Liver (tissue), 9 donors: ENCODE measurements around the gene HIVEP3. TPM values are rescaled to one million over a fixed set of nuclear protein-coding genes. Genes with fewer than 3 reads are reported as not detected.

Experiments
- DNase-seq: peaks from one replicate; pipeline ENCODE4 v3.0.0-alpha.2; 2017; ENCODE audit warnings: low spot score
- H3K27ac ChIP-seq, 2 donors: one replicate each; pipeline ENCODE4 v1.7.0; 2013; ENCODE audit warnings: inconsistent platforms in 2 of 2, low read length in 2 of 2, control low read depth in 1 of 2, low read depth in 1 of 2, mild to moderate bottlenecking in 1 of 2
- H3K27me3 ChIP-seq, 4 donors: one replicate each; pipeline versions ENCODE4 v1.6.1 to v1.7.0; 2013; ENCODE audit warnings: low read length in 3 of 4, inconsistent platforms in 1 of 4, mild to moderate bottlenecking in 1 of 4, moderate library complexity in 1 of 4; ENCODE audit not compliant: control insufficient read depth in 4 of 4, insufficient read depth in 4 of 4
- H3K36me3 ChIP-seq, 4 donors: one replicate each; pipeline versions ENCODE4 v1.6.1 to v1.7.0; 2013; ENCODE audit warnings: low read length in 3 of 4, mild to moderate bottlenecking in 3 of 4, low read depth in 1 of 4, moderate library complexity in 1 of 4; ENCODE audit not compliant: control insufficient read depth in 4 of 4, insufficient read depth in 3 of 4
- H3K4me1 ChIP-seq, 4 donors: one replicate each; pipeline versions ENCODE4 v1.6.1 to v1.7.0; 2013; ENCODE audit warnings: low read length in 3 of 4, mild to moderate bottlenecking in 3 of 4, moderate library complexity in 1 of 4; ENCODE audit not compliant: control insufficient read depth in 4 of 4, insufficient read depth in 4 of 4
- H3K4me3 ChIP-seq, 3 donors: one replicate each; pipeline versions ENCODE4 v1.6.1 to v1.7.0; 2013; ENCODE audit warnings: low read length in 3 of 3, control low read depth in 1 of 3, low read depth in 1 of 3, mild to moderate bottlenecking in 1 of 3
- H3K9ac ChIP-seq, 2 donors: one replicate each; pipeline ENCODE4 v1.7.0; 2013; ENCODE audit warnings: low read length in 2 of 2, mild to moderate bottlenecking in 2 of 2, moderate library complexity in 2 of 2, control low read depth in 1 of 2, low read depth in 1 of 2
- H3K9me3 ChIP-seq, 4 donors: one replicate each; pipeline versions ENCODE4 v1.6.1 to v1.7.0; 2013; ENCODE audit warnings: low read length in 3 of 4; ENCODE audit not compliant: control insufficient read depth in 4 of 4
- EGR1 ChIP-seq, 2 donors: IDR thresholded peaks; 2 replicates each; pipeline ENCODE4 v1.6.1; 2016 to 2018; ENCODE audit warnings: antibody characterized with exemption in 2 of 2, low read depth in 2 of 2
- GABPA ChIP-seq, 2 donors: IDR thresholded peaks in 1 of 2; conservative IDR thresholded peaks in 1 of 2; 2 replicates each; pipeline ENCODE4 v1.6.1; 2016; ENCODE audit warnings: antibody characterized with exemption in 2 of 2, mild to moderate bottlenecking in 1 of 2, moderate library complexity in 1 of 2
- HNF4A ChIP-seq, 2 donors: conservative IDR thresholded peaks; 2 replicates each; pipeline ENCODE4 v1.6.1; 2016; ENCODE audit warnings: antibody characterized with exemption in 2 of 2, mild to moderate bottlenecking in 2 of 2
- HNF4G ChIP-seq: IDR thresholded peaks from 2 replicates; pipeline ENCODE4 v1.6.1; 2016; ENCODE audit warnings: antibody characterized with exemption
- JUND ChIP-seq, 2 donors: IDR thresholded peaks; 2 replicates each; pipeline ENCODE4 v1.6.1; 2016; ENCODE audit warnings: antibody characterized with exemption in 2 of 2
- RAD21 ChIP-seq, 2 donors: IDR thresholded peaks; 2 replicates each; pipeline ENCODE4 v1.6.1; 2016; ENCODE audit warnings: antibody characterized with exemption in 2 of 2, mild to moderate bottlenecking in 2 of 2
- RXRA ChIP-seq, 2 donors: IDR thresholded peaks; 2 replicates each; pipeline ENCODE4 v1.6.1; 2017 to 2018; ENCODE audit warnings: antibody characterized with exemption in 2 of 2, mild to moderate bottlenecking in 1 of 2
- SP1 ChIP-seq: IDR thresholded peaks from 2 replicates; pipeline ENCODE4 v1.6.1; 2018; ENCODE audit warnings: antibody characterized with exemption, mild to moderate bottlenecking
- TAF1 ChIP-seq: conservative IDR thresholded peaks from 2 replicates; pipeline ENCODE4 v1.6.1; 2016; ENCODE audit warnings: antibody characterized with exemption, mild to moderate bottlenecking
- YY1 ChIP-seq: IDR thresholded peaks from 2 replicates; pipeline ENCODE4 v1.6.1; 2016; ENCODE audit warnings: antibody characterized with exemption, mild to moderate bottlenecking
- WGBS: extraction: QIAGEN DNeasy Blood & Tissue Kit; methylation state at CpG from one replicate; pipeline ENCODE4 v1.1.7; 2013; 5-methylcytosine and 5-hydroxymethylcytosine counted together
- polyA plus RNA-seq, 2 donors: library from polyadenylated mRNA; stranded (reverse) in 1 of 2; unstranded in 1 of 2; fragments of 200-250 nt in 1 of 2; fragments of >200 nt in 1 of 2; fragmentation: Nextera tagmentation in 1 of 2; extraction: Ambion mirVana in 1 of 2; gene quantifications; one replicate each; pipeline versions ENCODE4 v1.2.1 to v1.2.3, GENCODE V29; 2013 to 2015
- total RNA-seq, 2 donors: library from RNA; depleted of rRNA; stranded (reverse); fragments of >200 nt; gene quantifications; one replicate each; pipeline ENCODE4 v1.2.3, GENCODE V29; 2014
- TF ChIP-seq, protein P1 (sequence below): fragments of 150-350 bp; IDR thresholded peaks from 2 replicates; pipeline ENCODE4 v1.5.1; 2017; ENCODE audit warnings: improper control_type of control experiment, low read depth, low read length; ENCODE audit not compliant: missing input control
- TF ChIP-seq, protein P2 (sequence below): IDR thresholded peaks from 2 replicates; pipeline ENCODE4 v1.6.1; 2016; ENCODE audit warnings: antibody characterized with exemption
- TF ChIP-seq, protein P3 (sequence below): IDR thresholded peaks from 2 replicates; pipeline ENCODE4 v1.6.1; 2016; ENCODE audit warnings: antibody characterized with exemption
- TF ChIP-seq, protein P4 (sequence below): IDR thresholded peaks from 2 replicates; pipeline ENCODE4 v1.6.1; 2016; ENCODE audit warnings: antibody characterized with exemption, mild to moderate bottlenecking
- donor health status: healthy.
- donor health status: healthy.
- donor health status: healthy.
- donor health status: healthy.
- donor health status: healthy.

The HIVEP3 gene
- total and polyA plus RNA-seq, 4 donors, result 0.93 to 1.6 (median 1.4) TPM

DNA sequence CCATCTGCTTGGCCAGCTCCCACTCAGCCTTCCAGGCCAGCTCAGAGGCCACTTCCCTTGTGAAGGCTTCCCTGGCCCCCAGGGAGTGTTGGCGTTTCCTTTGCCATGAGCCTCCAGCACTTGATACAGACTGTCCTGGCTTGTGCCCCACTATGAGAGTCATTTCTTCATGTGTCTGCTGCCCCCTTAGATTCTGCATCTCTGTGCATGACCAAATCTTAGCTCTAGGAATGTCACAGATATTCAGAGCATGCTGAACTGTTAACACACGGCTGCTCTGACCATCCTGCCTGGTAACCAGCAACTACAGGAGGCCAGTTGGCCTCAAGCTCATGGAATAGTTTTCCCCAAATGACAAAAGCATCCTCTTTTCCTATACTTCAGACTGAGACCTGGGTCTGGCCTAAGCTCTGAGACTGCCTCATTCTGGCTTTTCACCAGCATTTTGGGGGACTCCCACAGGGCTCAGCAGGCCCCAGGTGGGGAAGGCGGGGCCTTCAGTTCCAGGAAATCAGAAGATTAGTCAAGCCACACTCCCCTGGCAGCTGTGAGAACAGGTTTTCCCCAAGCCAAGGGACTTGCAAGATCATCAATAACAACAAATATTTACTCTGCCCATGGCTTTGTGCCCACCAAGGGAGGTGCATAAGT lies 251.6 kb downstream of the HIVEP3 start:
- Histone ChIP-seq H3K27me3 (no peaks in the 10 kb centered on the region), H3K27ac (peak overlapping the region in 1 of 2 donors; percentile 15), H3K9ac (no peak overlapping the region), H3K9me3 (no peaks in the 10 kb centered on the region), H3K4me1 (peaks cover 9 to 13% (median 11%) of the 10 kb centered on the region in 4 donors), H3K4me3 (no peak overlapping the region), H3K36me3 (no peaks in the 10 kb centered on the region)
- TF ChIP-seq RXRA (IDR thresholded peaks at IDR 0.05) (peak in 1 of 2 donors; percentile 15), HNF4G (no peak)
- no peak for DNase-seq
- 56% methylated on average over 3 of the region's 3 CpGs for WGBS

DNA sequence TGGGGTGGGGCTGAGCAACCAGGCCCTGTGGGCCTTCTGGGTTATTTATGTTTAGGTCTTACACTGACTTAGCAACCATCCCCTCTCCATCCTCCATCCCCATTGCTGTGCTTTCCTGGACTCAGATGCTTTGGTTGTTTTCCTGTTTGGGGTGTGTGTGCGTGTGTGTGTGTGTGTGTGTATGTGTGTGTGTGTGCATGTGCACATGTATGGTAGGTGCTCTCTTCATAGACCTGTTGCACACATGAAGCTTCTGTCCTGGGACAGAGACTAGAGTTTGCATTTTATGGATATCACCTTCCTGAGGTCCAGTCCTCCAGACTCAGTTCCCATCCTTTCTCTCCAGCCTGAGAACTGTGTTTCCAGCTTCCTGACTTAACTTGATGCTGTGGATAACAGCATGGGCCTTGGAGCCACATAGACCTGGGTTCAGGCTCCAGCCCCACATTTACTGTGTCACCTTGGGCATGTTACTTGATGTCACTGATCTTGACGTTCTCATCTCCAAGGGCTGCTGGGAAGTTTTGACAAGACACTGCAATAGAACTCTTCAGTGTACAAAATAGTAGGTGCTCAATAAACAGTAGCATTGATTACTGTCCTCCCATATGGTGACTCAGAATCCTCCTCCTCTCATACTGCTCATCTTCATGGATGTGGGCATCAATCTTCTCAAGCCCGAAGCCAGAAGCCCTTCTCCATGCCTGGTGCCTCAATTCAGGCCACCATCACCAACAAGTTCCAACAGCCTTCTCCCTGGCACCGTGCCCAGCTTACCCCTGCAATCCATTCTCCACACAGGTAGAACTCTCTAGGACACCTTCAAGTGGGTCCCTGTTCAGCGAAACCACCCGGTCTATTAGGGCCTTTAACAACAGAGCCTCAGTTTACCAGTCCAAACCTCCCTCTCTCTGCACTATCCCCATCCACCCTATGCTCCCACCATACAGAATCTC lies 252.5 kb downstream of the HIVEP3 start:
- no peak for DNase-seq

DNA sequence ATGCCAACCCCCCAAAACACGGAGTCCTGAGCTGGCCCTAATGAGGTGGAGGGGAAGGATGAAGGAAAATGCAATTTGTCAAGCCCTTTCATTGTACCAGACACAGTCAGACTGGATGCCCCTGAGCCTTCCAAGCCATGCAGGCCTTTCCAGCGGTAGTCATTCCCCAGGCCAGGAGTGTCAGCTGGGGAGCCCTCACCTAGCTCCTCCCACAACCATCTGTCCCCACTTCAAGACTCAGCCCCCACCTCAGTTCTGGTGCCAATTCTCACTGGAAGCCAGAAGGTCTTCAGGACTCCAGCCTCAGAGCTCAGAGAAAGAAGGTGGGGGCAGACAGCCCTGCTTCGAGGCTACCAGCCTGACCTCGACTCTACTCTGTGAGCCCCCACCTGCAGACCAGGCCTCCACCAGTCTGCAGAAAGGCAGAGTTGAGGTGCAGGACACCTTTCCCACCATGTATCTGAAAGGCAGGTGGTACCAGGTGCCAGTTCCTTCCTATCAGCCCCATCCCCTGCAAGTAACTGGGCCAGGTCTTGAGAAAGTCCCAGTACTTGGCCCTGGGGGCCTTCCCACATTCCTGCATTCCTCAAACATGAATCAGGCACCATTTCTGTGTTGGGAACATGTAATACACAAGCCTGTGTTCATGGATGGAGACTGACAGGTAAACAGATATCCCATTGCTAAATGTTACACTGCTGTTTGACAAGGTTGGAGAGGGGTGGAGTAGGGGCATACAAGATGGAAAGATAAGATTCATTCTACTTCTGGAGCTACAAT lies 253.7 kb downstream of the HIVEP3 start:
- DNase-seq, result no peak
- 93% methylated on average over 4 of the region's 4 CpGs for WGBS
- H3K27ac ChIP-seq, result no peak overlapping the region
- no peak overlapping the region for H3K9ac ChIP-seq
- no peaks in the 10 kb centered on the region for H3K9me3 ChIP-seq
- H3K4me1 ChIP-seq, result peaks cover 16 to 26% (median 22%) of the 10 kb centered on the region in 4 donors
- H3K4me3 ChIP-seq, result no peak overlapping the region
- no peaks in the 10 kb centered on the region for H3K27me3 ChIP-seq
- no peaks in the 10 kb centered on the region for H3K36me3 ChIP-seq
- TF ChIP-seq SP1, result no peak
- no peak for TF ChIP-seq TAF1
- no peak for TF ChIP-seq RXRA (IDR thresholded peaks at IDR 0.05)
- TF ChIP-seq, protein P1, sequence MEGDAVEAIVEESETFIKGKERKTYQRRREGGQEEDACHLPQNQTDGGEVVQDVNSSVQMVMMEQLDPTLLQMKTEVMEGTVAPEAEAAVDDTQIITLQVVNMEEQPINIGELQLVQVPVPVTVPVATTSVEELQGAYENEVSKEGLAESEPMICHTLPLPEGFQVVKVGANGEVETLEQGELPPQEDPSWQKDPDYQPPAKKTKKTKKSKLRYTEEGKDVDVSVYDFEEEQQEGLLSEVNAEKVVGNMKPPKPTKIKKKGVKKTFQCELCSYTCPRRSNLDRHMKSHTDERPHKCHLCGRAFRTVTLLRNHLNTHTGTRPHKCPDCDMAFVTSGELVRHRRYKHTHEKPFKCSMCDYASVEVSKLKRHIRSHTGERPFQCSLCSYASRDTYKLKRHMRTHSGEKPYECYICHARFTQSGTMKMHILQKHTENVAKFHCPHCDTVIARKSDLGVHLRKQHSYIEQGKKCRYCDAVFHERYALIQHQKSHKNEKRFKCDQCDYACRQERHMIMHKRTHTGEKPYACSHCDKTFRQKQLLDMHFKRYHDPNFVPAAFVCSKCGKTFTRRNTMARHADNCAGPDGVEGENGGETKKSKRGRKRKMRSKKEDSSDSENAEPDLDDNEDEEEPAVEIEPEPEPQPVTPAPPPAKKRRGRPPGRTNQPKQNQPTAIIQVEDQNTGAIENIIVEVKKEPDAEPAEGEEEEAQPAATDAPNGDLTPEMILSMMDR, result no peak
- no peak for TF ChIP-seq EGR1 (IDR thresholded peaks at IDR 0.05; ENCODE audit: low read depth in 2 of 2)
- TF ChIP-seq, protein P2, sequence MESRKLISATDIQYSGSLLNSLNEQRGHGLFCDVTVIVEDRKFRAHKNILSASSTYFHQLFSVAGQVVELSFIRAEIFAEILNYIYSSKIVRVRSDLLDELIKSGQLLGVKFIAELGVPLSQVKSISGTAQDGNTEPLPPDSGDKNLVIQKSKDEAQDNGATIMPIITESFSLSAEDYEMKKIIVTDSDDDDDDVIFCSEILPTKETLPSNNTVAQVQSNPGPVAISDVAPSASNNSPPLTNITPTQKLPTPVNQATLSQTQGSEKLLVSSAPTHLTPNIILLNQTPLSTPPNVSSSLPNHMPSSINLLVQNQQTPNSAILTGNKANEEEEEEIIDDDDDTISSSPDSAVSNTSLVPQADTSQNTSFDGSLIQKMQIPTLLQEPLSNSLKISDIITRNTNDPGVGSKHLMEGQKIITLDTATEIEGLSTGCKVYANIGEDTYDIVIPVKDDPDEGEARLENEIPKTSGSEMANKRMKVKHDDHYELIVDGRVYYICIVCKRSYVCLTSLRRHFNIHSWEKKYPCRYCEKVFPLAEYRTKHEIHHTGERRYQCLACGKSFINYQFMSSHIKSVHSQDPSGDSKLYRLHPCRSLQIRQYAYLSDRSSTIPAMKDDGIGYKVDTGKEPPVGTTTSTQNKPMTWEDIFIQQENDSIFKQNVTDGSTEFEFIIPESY, result no peak
- TF ChIP-seq, protein P3, sequence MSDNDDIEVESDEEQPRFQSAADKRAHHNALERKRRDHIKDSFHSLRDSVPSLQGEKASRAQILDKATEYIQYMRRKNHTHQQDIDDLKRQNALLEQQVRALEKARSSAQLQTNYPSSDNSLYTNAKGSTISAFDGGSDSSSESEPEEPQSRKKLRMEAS, result no peak
- no peak for TF ChIP-seq GABPA (IDR thresholded peaks at IDR 0.05 in 1 of 2, conservative IDR thresholded peaks at IDR 0.05 in 1 of 2)
- no peak for TF ChIP-seq YY1
- TF ChIP-seq RAD21 (IDR thresholded peaks at IDR 0.05), result no peak

More for the DNA sequence above, 252.5 kb downstream of the HIVEP3 start:
- peaks cover 16 to 21% (median 17%) of the 10 kb centered on the region in 4 donors for H3K4me1 ChIP-seq
- H3K27ac ChIP-seq, result no peak overlapping the region
- no peaks in the 10 kb centered on the region for H3K9me3 ChIP-seq
- H3K9ac ChIP-seq, result no peak overlapping the region
- TF ChIP-seq HNF4A (conservative IDR thresholded peaks at IDR 0.05) (no peak), YY1 (no peak), RXRA (IDR thresholded peaks at IDR 0.05) (no peak), JUND (IDR thresholded peaks at IDR 0.05) (no peak)
- TF ChIP-seq, protein P4, sequence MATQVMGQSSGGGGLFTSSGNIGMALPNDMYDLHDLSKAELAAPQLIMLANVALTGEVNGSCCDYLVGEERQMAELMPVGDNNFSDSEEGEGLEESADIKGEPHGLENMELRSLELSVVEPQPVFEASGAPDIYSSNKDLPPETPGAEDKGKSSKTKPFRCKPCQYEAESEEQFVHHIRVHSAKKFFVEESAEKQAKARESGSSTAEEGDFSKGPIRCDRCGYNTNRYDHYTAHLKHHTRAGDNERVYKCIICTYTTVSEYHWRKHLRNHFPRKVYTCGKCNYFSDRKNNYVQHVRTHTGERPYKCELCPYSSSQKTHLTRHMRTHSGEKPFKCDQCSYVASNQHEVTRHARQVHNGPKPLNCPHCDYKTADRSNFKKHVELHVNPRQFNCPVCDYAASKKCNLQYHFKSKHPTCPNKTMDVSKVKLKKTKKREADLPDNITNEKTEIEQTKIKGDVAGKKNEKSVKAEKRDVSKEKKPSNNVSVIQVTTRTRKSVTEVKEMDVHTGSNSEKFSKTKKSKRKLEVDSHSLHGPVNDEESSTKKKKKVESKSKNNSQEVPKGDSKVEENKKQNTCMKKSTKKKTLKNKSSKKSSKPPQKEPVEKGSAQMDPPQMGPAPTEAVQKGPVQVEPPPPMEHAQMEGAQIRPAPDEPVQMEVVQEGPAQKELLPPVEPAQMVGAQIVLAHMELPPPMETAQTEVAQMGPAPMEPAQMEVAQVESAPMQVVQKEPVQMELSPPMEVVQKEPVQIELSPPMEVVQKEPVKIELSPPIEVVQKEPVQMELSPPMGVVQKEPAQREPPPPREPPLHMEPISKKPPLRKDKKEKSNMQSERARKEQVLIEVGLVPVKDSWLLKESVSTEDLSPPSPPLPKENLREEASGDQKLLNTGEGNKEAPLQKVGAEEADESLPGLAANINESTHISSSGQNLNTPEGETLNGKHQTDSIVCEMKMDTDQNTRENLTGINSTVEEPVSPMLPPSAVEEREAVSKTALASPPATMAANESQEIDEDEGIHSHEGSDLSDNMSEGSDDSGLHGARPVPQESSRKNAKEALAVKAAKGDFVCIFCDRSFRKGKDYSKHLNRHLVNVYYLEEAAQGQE, result no peak
- H3K4me3 ChIP-seq, result no peak overlapping the region
- 85% methylated on average over 6 of the region's 6 CpGs for WGBS
- H3K27me3 ChIP-seq, result no peaks in the 10 kb centered on the region
- H3K36me3 ChIP-seq, result no peaks in the 10 kb centered on the region
